ENCODE data around the gene RXRA. TPM values are rescaled to one million over a fixed set of nuclear protein-coding genes. Genes with fewer than 3 reads are reported as not detected.

The RXRA gene
- total RNA-seq, 4 donors from 2014 or later, result 53.5 to 61.5 (median 56.5) TPM

- no peak overlapping the region for H3K4me3 ChIP-seq
- H3K27me3 ChIP-seq, result no peaks in the 10 kb centered on the region
- no peak for TF ChIP-seq EP300 (IDR thresholded peaks at IDR 0.05)
- no peak for TF ChIP-seq CTCF (IDR thresholded peaks at IDR 0.05)
- TF ChIP-seq POLR2A (IDR thresholded peaks at IDR 0.05), result no peak
- peak overlapping the region in 3 of 4 donors; percentile 23 to 86 (median 60) for H3K27ac ChIP-seq
- no peaks in the 10 kb centered on the region for H3K9me3 ChIP-seq
- peaks cover 0 to 85% (median 7%) of the 10 kb centered on the region in 3 donors for H3K36me3 ChIP-seq
- WGBS, 2 donors, result 58 to 62% methylated on average over 22 of the region's 23 CpGs
- no peak for DNase-seq (ENCODE audit: low spot score in 2 of 2)
- H3K4me1 ChIP-seq, result peaks cover 0 to 92% (median 32%) of the 10 kb centered on the region in 4 donors
Observed at GRCh38 chr9:134419000-134419683, 92.9 kb downstream of the RXRA start.

DNA sequence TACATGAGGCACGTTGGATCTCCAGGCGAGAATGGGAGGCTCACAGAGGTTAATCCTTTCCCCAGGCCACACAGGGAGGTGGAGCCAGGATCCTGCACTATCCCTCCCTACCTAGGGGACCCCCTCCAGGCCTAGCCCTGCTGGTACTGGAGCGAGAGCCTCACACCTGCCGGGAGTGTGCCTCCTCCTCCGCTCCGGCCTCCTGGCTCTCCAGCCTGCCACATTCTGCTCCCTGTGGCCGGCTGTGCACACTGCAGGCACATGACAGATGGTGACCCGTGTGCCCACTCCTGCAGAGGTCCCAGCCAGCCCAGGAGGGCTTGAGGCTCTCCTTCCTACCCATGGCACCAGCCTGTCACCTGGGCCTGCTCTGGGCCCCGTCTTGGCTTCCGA lies 93.4 kb downstream of the RXRA start:
- Histone ChIP-seq H3K36me3 (peaks cover 0 to 90% (median 7%) of the 10 kb centered on the region in 3 donors), H3K27ac (peak overlapping the region in 3 of 4 donors; percentile 23 to 86 (median 83)), H3K4me3 (no peak overlapping the region), H3K4me1 (peaks cover 0 to 92% (median 29%) of the 10 kb centered on the region in 4 donors), H3K9me3 (no peaks in the 10 kb centered on the region), H3K27me3 (no peaks in the 10 kb centered on the region)
- no peak for DNase-seq (ENCODE audit: low spot score in 2 of 2)
- peak in 1 of 5 experiments; percentile 17 for TF ChIP-seq CTCF (IDR thresholded peaks at IDR 0.05)
- TF ChIP-seq POLR2A (IDR thresholded peaks at IDR 0.05), result no peak
- 67 to 69% methylated on average over 8 to 10 of the region's 10 CpGs for whole genome bisulfite sequencing, 2 donors

GRCh38 chr9:134420281-134420845 lies 94.1 kb downstream of the RXRA start:
- Histone ChIP-seq H3K4me1 (peaks cover 0 to 91% (median 26%) of the 10 kb centered on the region in 4 donors), H3K36me3 (peaks cover 0 to 95% (median 7%) of the 10 kb centered on the region in 3 donors), H3K27ac (peak overlapping the region in 2 of 4 donors; percentile 83 to 86), H3K9me3 (no peaks in the 10 kb centered on the region), H3K4me3 (no peak overlapping the region), H3K27me3 (no peaks in the 10 kb centered on the region)
- no peak for DNase-seq (ENCODE audit: low spot score in 2 of 2)
- 77 to 85% methylated on average over 15 to 16 of the region's 18 CpGs for WGBS, 2 donors
- no peak for TF ChIP-seq POLR2A (IDR thresholded peaks at IDR 0.05)
- no peak for TF ChIP-seq CTCF (IDR thresholded peaks at IDR 0.05)
- TF ChIP-seq EP300 (IDR thresholded peaks at IDR 0.05), result no peak

DNA sequence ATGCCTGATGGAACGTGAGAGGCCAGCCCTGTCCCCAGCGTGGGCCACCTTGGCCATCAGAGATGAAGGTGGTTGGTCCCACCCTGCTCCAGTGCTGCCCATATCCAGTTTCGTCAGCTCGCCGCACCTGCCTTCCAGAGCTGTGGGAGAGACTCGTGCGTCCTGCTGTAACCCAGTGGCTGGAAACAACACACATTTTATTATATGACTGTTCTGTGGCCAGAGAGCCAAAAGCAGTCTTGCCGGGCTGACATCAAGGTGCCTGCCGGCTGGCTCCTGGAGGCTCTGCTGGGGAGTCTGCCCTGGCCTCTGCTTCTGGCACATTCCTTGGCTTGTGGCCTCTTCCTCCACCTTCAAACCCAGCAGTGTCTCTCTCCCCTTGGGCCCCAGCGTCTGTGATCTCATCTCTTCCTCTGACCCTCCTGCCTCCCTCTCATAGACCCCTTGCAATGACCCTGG lies 94.7 kb downstream of the RXRA start:
- peaks cover 0 to 94% (median 7%) of the 10 kb centered on the region in 3 donors for H3K36me3 ChIP-seq
- no peak for TF ChIP-seq EP300 (IDR thresholded peaks at IDR 0.05)
- TF ChIP-seq CTCF (IDR thresholded peaks at IDR 0.05), result no peak
- TF ChIP-seq POLR2A (IDR thresholded peaks at IDR 0.05), result no peak
- DNase-seq (ENCODE audit: low spot score in 2 of 2), result no peak
- peaks cover 0 to 92% (median 26%) of the 10 kb centered on the region in 4 donors for H3K4me1 ChIP-seq
- no peaks in the 10 kb centered on the region for H3K27me3 ChIP-seq
- 83 to 92% methylated on average over 10 of the region's 10 CpGs for WGBS, 2 donors
- no peaks in the 10 kb centered on the region for H3K9me3 ChIP-seq
- H3K4me3 ChIP-seq, result no peak overlapping the region
- H3K27ac ChIP-seq, result peak overlapping the region in 3 of 4 donors; percentile 50 to 86 (median 83)

- WGBS, 2 donors, result 76 to 80% methylated on average over 11 of the region's 11 CpGs
- peaks cover 0 to 94% (median 7%) of the 10 kb centered on the region in 3 donors for H3K36me3 ChIP-seq
- peak overlapping the region; percentile 50 to 86 (median 72) for H3K27ac ChIP-seq
- no peaks in the 10 kb centered on the region for H3K27me3 ChIP-seq
- no peak overlapping the region for H3K4me3 ChIP-seq
- DNase-seq (ENCODE audit: low spot score in 2 of 2), result no peak
- no peaks in the 10 kb centered on the region for H3K9me3 ChIP-seq
- no peak for TF ChIP-seq EP300 (IDR thresholded peaks at IDR 0.05)
- no peak for TF ChIP-seq POLR2A (IDR thresholded peaks at IDR 0.05)
- TF ChIP-seq CTCF (IDR thresholded peaks at IDR 0.05), result no peak
- H3K4me1 ChIP-seq, result peaks cover 0 to 90% (median 26%) of the 10 kb centered on the region in 4 donors
Observed at GRCh38 chr9:134421888-134422287, 95.6 kb downstream of the RXRA start.

Measured in tibial nerve (tissue), 4 donors.